ACC112 (cell line): ENCODE data around the gene FBXO34.

Experiments used
- H2AFZ ChIP-seq: fragments of 200-600 bp; sonication (generic); one replicate; pipeline ENCODE4 v1.6.0; 2017; ENCODE audit warnings: antibody characterized with exemption, low read length; ENCODE audit not compliant: unreplicated experiment
- H3K27ac ChIP-seq: fragments of 200-600 bp; sonication (generic); 2 replicates; pipeline ENCODE4 v1.5.1; 2014; ENCODE audit warnings: low read depth, mild to moderate bottlenecking, antibody characterized with exemption, low read length, moderate library complexity
- H3K27me3 ChIP-seq: fragments of 200-600 bp; sonication (generic); 2 replicates; pipeline ENCODE4 v1.6.1; 2014; ENCODE audit warnings: mild to moderate bottlenecking, antibody characterized with exemption, low read length, moderate library complexity, mixed read lengths; ENCODE audit not compliant: insufficient read depth
- H3K36me3 ChIP-seq: fragments of 200-600 bp; sonication (generic); 2 replicates; pipeline ENCODE4 v1.6.1; 2016; ENCODE audit warnings: mild to moderate bottlenecking, antibody characterized with exemption, low read length, moderate library complexity, mixed read lengths; ENCODE audit not compliant: insufficient read depth
- H3K4me1 ChIP-seq: fragments of 200-600 bp; sonication (generic); one replicate; pipeline ENCODE4 v1.6.1; 2016; ENCODE audit warnings: low read length, mixed read lengths; ENCODE audit not compliant: insufficient read depth, unreplicated experiment, control insufficient read depth
- H3K4me3 ChIP-seq: fragments of 200-600 bp; sonication (generic); 2 replicates; pipeline ENCODE4 v1.5.1; 2014; ENCODE audit warnings: mild to moderate bottlenecking, low read depth, low read length
- H3K79me2 ChIP-seq: fragments of 200-600 bp; sonication (generic); one replicate; pipeline ENCODE4 v1.6.0; 2016; ENCODE audit warnings: low read length; ENCODE audit not compliant: control insufficient read depth, unreplicated experiment, insufficient read depth

The FBXO34 gene

GRCh38 chr14:55359307-55359706 is 88.1 kb downstream of the FBXO34 start:
- no peak overlapping the region for H2AFZ ChIP-seq
- no peak overlapping the region for H3K4me3 ChIP-seq
- no peaks in the 10 kb centered on the region for H3K4me1 ChIP-seq
- no peaks in the 10 kb centered on the region for H3K79me2 ChIP-seq
- no peaks in the 10 kb centered on the region for H3K36me3 ChIP-seq
- no peak overlapping the region for H3K27ac ChIP-seq
- no peaks in the 10 kb centered on the region for H3K27me3 ChIP-seq

GRCh38 chr14:55361190-55361589 is 90.0 kb downstream of the FBXO34 start:
- Histone ChIP-seq H3K4me3 (no peak overlapping the region), H3K4me1 (peaks cover 7% of the 10 kb centered on the region), H3K27me3 (no peaks in the 10 kb centered on the region), H3K36me3 (no peaks in the 10 kb centered on the region), H3K27ac (no peak overlapping the region), H3K79me2 (no peaks in the 10 kb centered on the region), H2AFZ (no peak overlapping the region)

DNA sequence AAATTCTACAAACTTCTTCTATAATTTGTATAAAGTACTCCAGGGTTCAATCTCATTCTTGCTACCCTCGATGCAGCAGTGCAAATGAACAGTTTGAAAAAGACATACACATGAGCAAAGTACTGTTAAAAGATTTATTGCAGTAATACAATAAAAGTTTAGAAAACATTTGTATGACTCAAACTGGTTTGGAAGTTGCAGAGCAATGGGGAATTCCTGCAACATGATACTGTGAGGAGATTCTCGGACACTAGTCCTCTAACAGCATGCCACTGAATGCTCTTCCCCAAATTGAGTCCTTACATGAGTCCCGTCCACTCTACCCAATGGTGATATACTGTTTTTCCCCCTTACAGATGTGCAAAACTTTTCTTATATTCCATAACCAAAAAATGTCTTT is 95.0 kb downstream of the FBXO34 start:
- Histone ChIP-seq H3K27me3 (no peaks in the 10 kb centered on the region), H3K4me3 (no peak overlapping the region), H3K36me3 (no peaks in the 10 kb centered on the region), H2AFZ (no peak overlapping the region), H3K4me1 (peaks cover 13% of the 10 kb centered on the region), H3K27ac (peak overlapping the region; percentile 44; the same call in 1 of the 2 replicates), H3K79me2 (no peaks in the 10 kb centered on the region)

GRCh38 chr14:55370883-55371455 is 99.7 kb downstream of the FBXO34 start:
- Histone ChIP-seq H3K79me2 (no peaks in the 10 kb centered on the region), H3K36me3 (0 out of 2 replicates have a peak, but pooled peaks cover 5% of the 10 kb centered on the region)

GRCh38 chr14:55372423-55372822 is 101.2 kb downstream of the FBXO34 start:
- H2AFZ ChIP-seq, result no peak overlapping the region
- no peak overlapping the region for H3K4me3 ChIP-seq
- no peaks in the 10 kb centered on the region for H3K4me1 ChIP-seq
- no peaks in the 10 kb centered on the region for H3K79me2 ChIP-seq
- H3K36me3 ChIP-seq, result 0 out of 2 replicates have a peak, but pooled peaks cover 9% of the 10 kb centered on the region
- no peaks in the 10 kb centered on the region for H3K27me3 ChIP-seq
- H3K27ac ChIP-seq, result no peak overlapping the region

More at GRCh38 chr14:55370883-55371455, 99.7 kb downstream of the FBXO34 start:
- Histone ChIP-seq H3K4me1 (peaks cover 6% of the 10 kb centered on the region), H2AFZ (no peak overlapping the region), H3K27me3 (no peaks in the 10 kb centered on the region), H3K4me3 (no peak overlapping the region), H3K27ac (no peak overlapping the region)

GRCh38 chr14:55372825-55373224 is 101.6 kb downstream of the FBXO34 start:
- no peak overlapping the region for H2AFZ ChIP-seq
- no peak overlapping the region for H3K4me3 ChIP-seq
- no peak overlapping the region for H3K27ac ChIP-seq
- H3K79me2 ChIP-seq, result no peaks in the 10 kb centered on the region
- H3K4me1 ChIP-seq, result no peaks in the 10 kb centered on the region
- no peaks in the 10 kb centered on the region for H3K27me3 ChIP-seq
- H3K36me3 ChIP-seq, result 0 out of 2 replicates have a peak, but pooled peaks cover 9% of the 10 kb centered on the region

DNA sequence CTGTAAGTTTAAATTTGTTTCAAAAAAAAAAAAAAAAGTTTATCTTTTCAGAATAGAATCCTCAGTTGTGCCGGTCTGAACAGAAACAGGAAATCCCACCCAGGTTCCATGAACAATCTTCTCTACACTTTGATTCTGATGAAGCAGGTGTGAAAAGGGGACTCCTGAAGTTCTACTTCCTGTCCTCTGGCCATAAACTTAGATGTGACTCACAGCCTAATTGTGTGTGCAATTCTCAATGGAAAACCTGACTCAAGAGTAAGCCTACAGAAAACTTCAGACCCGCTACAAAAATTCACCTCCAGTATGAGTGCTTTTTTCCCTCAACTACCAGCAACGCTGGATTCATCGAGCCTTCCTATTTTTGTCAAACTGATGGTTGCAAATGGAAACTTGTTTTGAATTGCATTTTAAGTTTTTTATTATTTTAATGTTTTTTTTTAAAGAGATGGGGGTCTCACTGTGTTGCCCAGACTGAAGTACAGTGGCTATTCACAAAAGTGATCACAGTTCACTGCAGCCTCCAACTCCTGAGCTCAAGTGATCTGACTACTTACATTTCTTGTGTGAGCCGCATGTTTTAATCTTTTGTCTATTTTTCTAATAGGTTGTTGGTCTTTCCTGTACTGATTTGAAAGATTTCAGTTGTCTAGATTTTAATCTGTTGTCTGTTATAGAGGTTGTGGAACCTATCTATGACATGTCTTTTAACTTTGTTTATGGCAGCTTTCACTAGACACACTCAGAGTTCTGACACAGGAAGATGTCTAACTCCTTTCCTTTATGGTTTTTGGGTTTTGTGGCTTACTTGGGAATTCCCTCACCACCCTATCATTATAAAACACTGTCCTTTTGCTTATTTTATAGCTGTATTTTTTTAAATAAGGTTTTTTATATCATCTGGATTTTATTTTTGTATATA is 102.8 kb downstream of the FBXO34 start:
- H3K4me3 ChIP-seq, result no peak overlapping the region
- H3K36me3 ChIP-seq, result 0 out of 2 replicates have a peak, but pooled peaks cover 9% of the 10 kb centered on the region
- H3K4me1 ChIP-seq, result no peaks in the 10 kb centered on the region
- no peak overlapping the region for H3K27ac ChIP-seq
- H3K27me3 ChIP-seq, result no peaks in the 10 kb centered on the region
- no peaks in the 10 kb centered on the region for H3K79me2 ChIP-seq
- no peak overlapping the region for H2AFZ ChIP-seq

DNA sequence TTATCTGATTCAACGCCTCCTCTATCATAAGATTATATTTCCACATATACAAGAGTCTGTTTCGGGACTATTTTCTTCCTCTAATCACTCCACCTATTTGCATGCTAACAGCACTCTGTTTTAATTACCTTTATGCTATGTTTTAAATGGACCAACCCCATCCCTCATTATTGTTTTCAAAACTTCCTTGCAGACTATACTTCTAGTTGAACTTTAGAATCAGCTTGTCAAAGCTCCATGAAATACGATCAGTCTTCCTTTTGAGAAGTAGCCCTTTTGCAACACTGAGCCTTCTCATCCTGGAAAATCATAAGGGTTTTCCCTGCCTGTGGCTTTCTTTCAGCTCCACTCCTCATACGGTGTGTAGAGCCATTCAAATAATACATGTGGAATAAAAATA is 103.5 kb downstream of the FBXO34 start:
- Histone ChIP-seq H3K4me1 (no peaks in the 10 kb centered on the region), H3K27ac (no peak overlapping the region)

GRCh38 chr14:55377236-55377635 is 106.0 kb downstream of the FBXO34 start:
- no peaks in the 10 kb centered on the region for H3K79me2 ChIP-seq
- H3K4me1 ChIP-seq, result no peaks in the 10 kb centered on the region
- H3K27ac ChIP-seq, result no peak overlapping the region
- H3K4me3 ChIP-seq, result no peak overlapping the region
- no peak overlapping the region for H2AFZ ChIP-seq
- H3K36me3 ChIP-seq, result 0 out of 2 replicates have a peak, but pooled peaks cover 12% of the 10 kb centered on the region
- no peaks in the 10 kb centered on the region for H3K27me3 ChIP-seq

More for the DNA sequence above, 103.5 kb downstream of the FBXO34 start:
- no peaks in the 10 kb centered on the region for H3K79me2 ChIP-seq
- 0 out of 2 replicates have a peak, but pooled peaks cover 9% of the 10 kb centered on the region for H3K36me3 ChIP-seq
- no peaks in the 10 kb centered on the region for H3K27me3 ChIP-seq
- no peak overlapping the region for H2AFZ ChIP-seq
- H3K4me3 ChIP-seq, result no peak overlapping the region

DNA sequence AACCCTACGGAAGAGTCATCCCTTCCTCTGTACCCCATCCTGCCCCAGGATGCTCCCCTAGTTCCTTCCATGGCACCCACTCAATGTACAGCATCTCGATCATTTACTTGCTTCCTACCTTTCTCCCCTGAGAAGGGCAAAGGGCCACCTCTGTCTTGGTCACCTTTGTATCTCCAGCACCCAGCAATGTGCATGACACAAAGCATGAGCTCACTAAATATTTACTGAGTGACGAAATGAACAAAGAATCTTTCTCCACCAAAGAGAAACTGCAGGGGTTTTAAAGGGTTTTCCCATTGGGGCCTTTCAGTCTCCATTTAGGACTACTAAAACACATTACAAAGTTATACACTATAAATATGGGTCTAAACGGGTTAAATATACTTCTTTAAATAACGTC is 109.8 kb downstream of the FBXO34 start:
- H3K27me3 ChIP-seq, result no peaks in the 10 kb centered on the region
- no peak overlapping the region for H3K27ac ChIP-seq
- peaks cover 12% of the 10 kb centered on the region; the same call in 1 of the 2 replicates for H3K36me3 ChIP-seq
- peaks cover 11% of the 10 kb centered on the region for H3K4me1 ChIP-seq
- no peak overlapping the region for H2AFZ ChIP-seq
- H3K4me3 ChIP-seq, result no peak overlapping the region
- no peaks in the 10 kb centered on the region for H3K79me2 ChIP-seq
